Mucosa of stomach (tissue), 1 donor: ENCODE results near the gene PTPN3.
"Not testable (repeated sequence)": the region's sequence is repeated elsewhere in the genome, so short reads cannot be mapped to it uniquely, and the experiment has no call there.

Experiments
- H3K27me3 ChIP-seq: one replicate; pipeline ENCODE4 v1.7.0; 2013; ENCODE audit warnings: mild to moderate bottlenecking, low read length; ENCODE audit not compliant: control insufficient read depth, insufficient read depth
- H3K36me3 ChIP-seq: one replicate; pipeline ENCODE4 v1.7.0; 2013; ENCODE audit warnings: low read length; ENCODE audit not compliant: control insufficient read depth, insufficient read depth
- H3K4me1 ChIP-seq: one replicate; pipeline ENCODE4 v1.7.0; 2013; ENCODE audit warnings: mild to moderate bottlenecking, low read length; ENCODE audit not compliant: control insufficient read depth, insufficient read depth
- H3K4me3 ChIP-seq: one replicate; pipeline ENCODE4 v1.7.0; 2013; ENCODE audit warnings: low read length
- H3K9ac ChIP-seq: one replicate; pipeline ENCODE4 v1.7.0; 2013; ENCODE audit warnings: mild to moderate bottlenecking, low read length, moderate library complexity
- H3K9me3 ChIP-seq: one replicate; pipeline ENCODE4 v1.7.0; 2013; ENCODE audit warnings: mild to moderate bottlenecking, low read length, moderate library complexity; ENCODE audit not compliant: control insufficient read depth
- donor health status: Pancreatic carcinoma.

Gene PTPN3

GRCh38 chr9:109358968-109359603 is 139.0 kb downstream of the PTPN3 start:
- not testable (repeated sequence) for H3K27me3 ChIP-seq, H3K9me3 ChIP-seq, H3K4me1 ChIP-seq, H3K9ac ChIP-seq, H3K4me3 ChIP-seq, H3K36me3 ChIP-seq

DNA sequence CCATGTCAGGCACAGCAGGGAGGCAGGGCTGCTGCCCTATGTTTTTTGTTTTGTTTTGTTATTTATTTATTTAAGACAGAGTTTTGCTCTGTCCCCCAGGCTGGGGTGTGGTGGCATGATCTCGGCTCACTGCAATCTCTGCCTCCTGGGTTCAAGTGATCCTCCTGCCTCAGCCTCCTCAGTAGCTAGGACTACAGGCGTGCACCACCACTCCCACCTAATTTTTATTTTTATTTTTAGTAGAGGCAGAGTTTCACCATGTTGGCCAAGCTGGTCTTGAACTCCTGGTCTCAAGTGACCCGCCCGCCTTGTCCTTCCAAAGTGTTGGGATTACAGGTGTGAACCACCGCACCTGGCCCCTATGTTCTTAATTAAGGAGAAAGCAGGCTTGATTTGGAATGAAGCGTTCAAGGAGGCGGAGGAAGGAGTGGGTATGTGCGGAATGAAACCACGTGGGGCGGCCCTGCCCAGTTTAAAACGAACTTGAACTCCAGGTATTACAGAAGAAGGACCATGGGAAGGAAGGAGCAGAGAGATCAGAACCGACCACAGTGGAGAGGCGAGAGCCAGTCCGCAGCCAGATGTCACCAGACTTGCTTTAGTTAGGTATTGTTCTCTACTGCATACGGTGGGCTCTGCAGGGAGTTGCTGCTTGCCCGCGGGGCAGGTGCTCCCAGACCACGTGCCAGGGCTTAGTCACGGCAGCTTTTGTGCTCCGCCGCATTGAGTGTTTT is 142.4 kb downstream of the PTPN3 start:
- H3K36me3 ChIP-seq, result no peaks in the 10 kb centered on the region
- H3K27me3 ChIP-seq, result no peaks in the 10 kb centered on the region
- no peak overlapping the region for H3K4me3 ChIP-seq
- H3K9me3 ChIP-seq, result no peaks in the 10 kb centered on the region
- no peaks in the 10 kb centered on the region for H3K4me1 ChIP-seq
- no peak overlapping the region for H3K9ac ChIP-seq

- Histone ChIP-seq H3K9ac (no peak overlapping the region), H3K27me3 (no peaks in the 10 kb centered on the region), H3K4me3 (no peak overlapping the region), H3K9me3 (no peaks in the 10 kb centered on the region), H3K36me3 (no peaks in the 10 kb centered on the region), H3K4me1 (peaks cover 5% of the 10 kb centered on the region)
Observed at GRCh38 chr9:109354190-109354589, 143.9 kb downstream of the PTPN3 start.

- Histone ChIP-seq H3K4me1 (peaks cover 5% of the 10 kb centered on the region), H3K9ac (no peak overlapping the region), H3K27me3 (no peaks in the 10 kb centered on the region), H3K9me3 (no peaks in the 10 kb centered on the region), H3K36me3 (no peaks in the 10 kb centered on the region), H3K4me3 (no peak overlapping the region)
Observed at GRCh38 chr9:109351032-109351431, 147.1 kb downstream of the PTPN3 start.

DNA sequence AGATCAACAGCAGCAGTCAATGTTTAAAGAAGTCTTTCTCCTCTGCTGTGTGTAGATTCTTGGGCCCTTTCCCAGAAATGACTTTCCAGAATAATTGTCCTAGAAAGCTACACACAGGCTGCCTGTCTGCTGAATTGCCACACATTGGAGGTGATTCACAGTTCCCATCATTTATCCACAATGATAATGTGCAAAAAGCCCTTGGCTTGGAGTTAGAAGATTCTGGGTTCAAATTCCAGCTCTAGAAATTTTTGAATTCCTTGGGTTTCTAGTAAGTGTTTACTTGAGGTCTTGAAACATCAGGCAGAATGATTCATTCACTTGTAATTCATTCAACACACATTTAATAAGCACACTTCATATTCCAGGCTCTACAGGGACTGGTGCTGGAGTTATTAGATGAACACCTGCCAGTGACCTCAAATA is 148.7 kb downstream of the PTPN3 start:
- Histone ChIP-seq H3K36me3 (no peaks in the 10 kb centered on the region), H3K9ac (no peak overlapping the region), H3K9me3 (no peaks in the 10 kb centered on the region), H3K4me3 (no peak overlapping the region), H3K27me3 (no peaks in the 10 kb centered on the region), H3K4me1 (peaks cover 12% of the 10 kb centered on the region)

GRCh38 chr9:109346904-109347303 is 151.2 kb downstream of the PTPN3 start:
- no peaks in the 10 kb centered on the region for H3K27me3 ChIP-seq
- peaks cover 12% of the 10 kb centered on the region for H3K4me1 ChIP-seq
- no peaks in the 10 kb centered on the region for H3K9me3 ChIP-seq
- H3K4me3 ChIP-seq, result no peak overlapping the region
- H3K36me3 ChIP-seq, result no peaks in the 10 kb centered on the region
- H3K9ac ChIP-seq, result no peak overlapping the region

GRCh38 chr9:109344866-109345265 is 153.2 kb downstream of the PTPN3 start:
- no peak overlapping the region for H3K4me3 ChIP-seq
- H3K36me3 ChIP-seq, result no peaks in the 10 kb centered on the region
- no peaks in the 10 kb centered on the region for H3K27me3 ChIP-seq
- H3K9ac ChIP-seq, result peak overlapping the region; percentile 53
- H3K4me1 ChIP-seq, result peaks cover 9% of the 10 kb centered on the region
- H3K9me3 ChIP-seq, result no peaks in the 10 kb centered on the region

DNA sequence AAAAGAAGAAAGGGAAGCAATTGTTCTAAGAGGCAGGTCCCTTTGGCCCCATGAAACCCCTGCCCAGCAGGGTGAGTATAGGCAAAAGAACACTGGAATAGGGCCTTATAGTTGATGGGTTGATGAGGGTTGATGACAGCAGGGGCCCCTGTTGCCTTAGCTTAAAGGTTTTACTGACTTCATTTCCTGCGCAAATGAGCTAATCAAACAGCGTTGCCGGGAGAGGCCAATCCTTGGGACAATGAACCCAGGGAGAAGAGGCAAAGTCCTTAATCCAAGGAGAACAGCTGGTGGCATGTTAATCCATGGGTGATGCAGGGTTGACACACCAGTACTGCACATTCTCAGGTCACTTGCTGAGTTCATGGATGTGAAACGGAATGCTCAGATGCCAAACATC is 155.2 kb downstream of the PTPN3 start:
- no peaks in the 10 kb centered on the region for H3K9me3 ChIP-seq
- no peaks in the 10 kb centered on the region for H3K36me3 ChIP-seq
- H3K4me3 ChIP-seq, result no peak overlapping the region
- peaks cover 7% of the 10 kb centered on the region for H3K4me1 ChIP-seq
- no peak overlapping the region for H3K9ac ChIP-seq
- no peaks in the 10 kb centered on the region for H3K27me3 ChIP-seq

- H3K27me3 ChIP-seq, result no peaks in the 10 kb centered on the region
- H3K9ac ChIP-seq, result no peak overlapping the region
- no peaks in the 10 kb centered on the region for H3K9me3 ChIP-seq
- no peak overlapping the region for H3K4me3 ChIP-seq
- peaks cover 7% of the 10 kb centered on the region for H3K4me1 ChIP-seq
- no peaks in the 10 kb centered on the region for H3K36me3 ChIP-seq
Observed at GRCh38 chr9:109341561-109341960, 156.5 kb downstream of the PTPN3 start.

- not testable (repeated sequence) for H3K9ac ChIP-seq, H3K36me3 ChIP-seq, H3K4me1 ChIP-seq, H3K27me3 ChIP-seq, H3K4me3 ChIP-seq, H3K9me3 ChIP-seq
Observed at GRCh38 chr9:109340979-109341378, 157.1 kb downstream of the PTPN3 start.

DNA sequence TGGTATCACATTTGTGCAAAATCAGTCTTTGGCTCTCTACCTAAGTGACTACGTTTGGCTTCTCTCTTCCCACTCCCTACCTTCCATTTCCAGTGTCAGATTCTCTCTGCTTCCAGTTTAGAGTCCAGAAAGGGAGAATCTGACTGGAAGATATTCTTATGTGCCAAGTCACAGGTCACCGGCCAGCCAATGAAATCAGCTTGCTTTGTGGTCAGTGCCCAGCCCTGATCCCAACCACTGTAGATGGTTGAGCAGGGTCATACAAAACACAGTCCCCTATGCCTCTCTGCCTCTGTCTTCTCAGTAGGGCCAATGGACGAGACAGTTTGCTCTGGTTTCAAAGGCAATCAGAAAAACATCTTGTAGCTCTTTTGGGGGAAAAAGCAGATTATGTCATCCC is 161.7 kb downstream of the PTPN3 start:
- Histone ChIP-seq H3K4me1 (peaks cover 12% of the 10 kb centered on the region), H3K27me3 (no peaks in the 10 kb centered on the region), H3K4me3 (no peak overlapping the region), H3K9ac (no peak overlapping the region), H3K9me3 (no peaks in the 10 kb centered on the region), H3K36me3 (no peaks in the 10 kb centered on the region)

DNA sequence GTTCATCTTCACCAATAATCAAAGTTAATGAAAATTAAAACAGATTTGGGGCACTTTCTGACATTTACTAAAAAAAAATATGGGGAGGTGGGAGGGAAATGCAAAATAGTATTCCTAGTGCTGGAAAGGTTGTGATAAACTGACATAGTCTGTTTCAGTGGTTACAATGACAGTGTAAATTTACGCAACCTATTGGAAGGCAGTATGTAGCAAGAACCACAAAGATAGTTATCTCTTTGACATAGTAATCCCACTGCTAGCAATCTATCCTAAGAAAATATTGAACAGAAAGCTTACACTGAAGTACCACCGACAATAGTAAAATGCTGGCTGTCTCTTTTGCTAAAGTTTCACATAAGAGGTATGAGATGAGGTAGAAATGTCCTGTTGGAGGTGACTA is 162.2 kb downstream of the PTPN3 start:
- no peaks in the 10 kb centered on the region for H3K36me3 ChIP-seq
- no peak overlapping the region for H3K9ac ChIP-seq
- peaks cover 17% of the 10 kb centered on the region for H3K4me1 ChIP-seq
- no peaks in the 10 kb centered on the region for H3K9me3 ChIP-seq
- H3K27me3 ChIP-seq, result no peaks in the 10 kb centered on the region
- H3K4me3 ChIP-seq, result no peak overlapping the region
